K562 (cell line): ENCODE data around the gene ZMYND12. TPM values are rescaled to one million over a fixed set of nuclear protein-coding genes. Genes with fewer than 3 reads are reported as not detected.

ENCODE experiments used
- ATAC-seq: fragments of 200-7000 bp; cut with Tn5 transposase; 3 replicates; pipeline ENCODE4 v1.9.1; 2020; ENCODE audit warnings: moderate library complexity
- BruUV-seq: library from RNA; stranded (reverse); fragments of 400-500 nt; replicated peaks from 2 replicates; lab custom pipeline; 2021; lab: Mats Ljungman, UMichigan
- CTCF ChIA-PET: fragments of 300-600 bp; formaldehyde crosslinking; extraction: SDS; loops from one replicate; lab custom pipeline; 2021; ENCODE audit warnings: low intra/inter-chr PET ratio; lab: Yijun Ruan, JAX
- POLR2A ChIA-PET: fragments of 300-600, 350-650 bp; sonication (Branson Sonifier 250); formaldehyde crosslinking; extraction: SDS; loops from one replicate; lab custom pipeline; 2021; ENCODE audit warnings: antibody characterized with exemption, inconsistent platforms; lab: Yijun Ruan, JAX
- DNase-seq, 4 experiments: peaks; one replicate each; pipeline versions ENCODE4 v3.0.0 to v3.0.0-alpha.2; 2011 to 2018; ENCODE audit warnings: low spot score in 3 of 4, mixed read lengths in 3 of 4; ENCODE audit errors: extremely low read depth in 1 of 4
- FAIRE-seq: peaks from 2 replicates; lab custom pipeline; 2011; peaks lifted over from hg19 to GRCh38; lab: Jason Lieb, UNC
- H2AFZ ChIP-seq: 2 replicates; pipeline ENCODE4 v1.6.0; 2011; ENCODE audit warnings: low read depth, low read length, control low read depth, inconsistent platforms
- H3K27ac ChIP-seq: fragments of 200-600 bp; 3 replicates; pipeline ENCODE4 v1.8.0; 2011; ENCODE audit warnings: low read depth, mild to moderate bottlenecking, control low read depth, inconsistent platforms, low read length, moderate library complexity, mixed read lengths; ENCODE audit errors: extremely low read depth
- H3K27me3 ChIP-seq, 2 experiments: fragments of 300-600 bp in 1 of 2; 2 replicates in 1 of 2; 3 replicates in 1 of 2; pipeline versions ENCODE4 v1.6.0 to v1.8.0; 2011; ENCODE audit warnings: inconsistent platforms in 2 of 2, low read length in 2 of 2, mild to moderate bottlenecking in 1 of 2, mixed read lengths in 1 of 2, moderate library complexity in 1 of 2; ENCODE audit not compliant: control insufficient read depth in 2 of 2, insufficient read depth in 2 of 2
- H3K36me3 ChIP-seq: fragments of 300-600 bp; 3 replicates; pipeline ENCODE4 v1.8.0; 2011; ENCODE audit warnings: mild to moderate bottlenecking, low read length, inconsistent platforms; ENCODE audit not compliant: control insufficient read depth, insufficient read depth
- H3K4me1 ChIP-seq, 2 experiments: fragments of 200-600 bp in 1 of 2; replicated peaks in 1 of 2; 2 replicates in 1 of 2; 3 replicates in 1 of 2; pipeline versions ENCODE4 v1.5.1 to v1.8.0; 2011; ENCODE audit warnings: inconsistent platforms in 2 of 2, low read length in 2 of 2, mild to moderate bottlenecking in 1 of 2, mixed read lengths in 1 of 2, moderate library complexity in 1 of 2; ENCODE audit not compliant: control insufficient read depth in 2 of 2, insufficient read depth in 2 of 2
- H3K4me2 ChIP-seq: 2 replicates; pipeline ENCODE4 v1.6.1; 2011; ENCODE audit warnings: low read length, control low read depth, inconsistent platforms, mixed read lengths; ENCODE audit not compliant: insufficient read depth
- H3K4me3 ChIP-seq: fragments of 200-600 bp; sonication (generic), shearing (Covaris generic); 2 replicates; pipeline ENCODE4 v1.5.1; 2016; ENCODE audit warnings: control low read depth, inconsistent platforms
- H3K79me2 ChIP-seq: fragments of 200-600 bp; 3 replicates; pipeline ENCODE4 v1.8.0; 2011; ENCODE audit warnings: low read length, inconsistent platforms; ENCODE audit not compliant: control insufficient read depth, insufficient read depth
- H3K9ac ChIP-seq, 2 experiments: 2 replicates each; pipeline versions ENCODE4 v1.6.0 to v1.6.1; 2011; ENCODE audit warnings: low read depth in 2 of 2, low read length in 2 of 2, control low read depth in 1 of 2, inconsistent platforms in 1 of 2, mild to moderate bottlenecking in 1 of 2, mixed read lengths in 1 of 2; ENCODE audit not compliant: insufficient read depth in 1 of 2
- H3K9me1 ChIP-seq: one replicate; pipeline ENCODE4 v1.6.0; 2011; ENCODE audit warnings: inconsistent platforms, mild to moderate bottlenecking, low read length, moderate library complexity; ENCODE audit not compliant: control insufficient read depth, insufficient read depth
- H3K9me3 ChIP-seq: replicated peaks from 2 replicates; pipeline ENCODE4 v1.5.1; 2011; ENCODE audit warnings: low read depth, low read length, inconsistent platforms; ENCODE audit not compliant: control insufficient read depth, insufficient read depth
- H4K20me1 ChIP-seq: replicated peaks from 2 replicates; pipeline ENCODE4 v1.6.1; 2011; ENCODE audit warnings: low read length, inconsistent platforms, mixed read lengths; ENCODE audit not compliant: control insufficient read depth, insufficient read depth
- TCF3 ChIP-seq: sonication (generic); formaldehyde crosslinking; IDR thresholded peaks from 2 replicates; pipeline ENCODE4 v1.4.0; 2020; ENCODE audit warnings: mild to moderate bottlenecking, missing genetic modification reagents
- ZNF395 ChIP-seq: fragments of 200-800 bp; sonication (Bioruptor generic); IDR thresholded peaks from 2 replicates; pipeline ENCODE4 v1.6.1; 2017; ENCODE audit warnings: missing genetic modification characterization, missing compliant biosample characterization
- ZNF408 ChIP-seq: fragments of 250-450 bp; sonication (Bioruptor Pico); IDR thresholded peaks from 2 replicates; pipeline ENCODE4 v1.4.0; 2020; ENCODE audit warnings: low read depth, mild to moderate bottlenecking, moderate library complexity
- WGBS: fragments of 100-300 bp; shearing (Covaris generic); methylation state at CpG from one replicate; pipeline ENCODE4 v1.1.6; 2016; ENCODE audit warnings: low coverage, mixed read lengths; ENCODE audit not compliant: insufficient coverage; ENCODE audit errors: missing lambda C conversion rate; 5-methylcytosine and 5-hydroxymethylcytosine counted together
- in situ Hi-C: fragments of 300-500 bp; cut with MboI; formaldehyde crosslinking; loops from 4 replicates; pipeline ENCODE4 v1.15.0; 2018; ENCODE audit warnings: inconsistent platforms, mixed read lengths
- intact Hi-C: fragments of 100-400 bp; cut with micrococcal nuclease; formaldehyde crosslinking; loops from 2 replicates; pipeline ENCODE4 v1.14.2; 2022
- polyA plus RNA-seq, 8 experiments: library from polyadenylated mRNA; depleted of rRNA in 4 of 8; stranded (reverse) in 5 of 8; unstranded in 3 of 8; fragments of >200 nt; fragmentation: Nextera tagmentation in 2 of 8; fragmentation: Illumina TruSeq in 1 of 8; extraction: Ambion mirVana in 2 of 8; extraction: Trizol in 1 of 8; gene quantifications; 2 replicates each; pipeline versions ENCODE4 v1.2.1 to v1.2.3, GENCODE V29; 2011 to 2014; ENCODE audit warnings: inconsistent platforms in 1 of 8, missing spikeins in 1 of 8
- total RNA-seq, 7 experiments: library from RNA; depleted of rRNA in 6 of 7; stranded (reverse); fragments of >200 nt in 6 of 7; fragmentation: Illumina TruSeq in 2 of 7; extraction: Trizol in 2 of 7; gene quantifications; 2 replicates each; pipeline versions ENCODE4 v1.2.1 to v1.2.3, GENCODE V29; 2011 to 2021; ENCODE audit warnings: low replicate concordance in 1 of 7

ZMYND12 gene
- total and polyA plus RNA-seq, 9 of the 15 experiments (the other 6 are each of a cell fraction or from before 2014, with no cell fraction given), result not detected

- FAIRE-seq (no peak), ATAC-seq (no peak), DNase-seq (no peak)
- Histone ChIP-seq H3K9me1 (no peaks in the 10 kb centered on the region), H3K79me2 (peaks cover 10% of the 10 kb centered on the region; the same call in 2 of the 3 replicates), H3K27ac (no peak overlapping the region), H3K4me3 (no peak overlapping the region), H2AFZ (no peak overlapping the region), H3K9ac (no peak overlapping the region), H3K4me1 (peaks cover 0 to 18% of the 10 kb centered on the region in 2 experiments; a peak in 3 of 5 replicates), H4K20me1 (no peaks in the 10 kb centered on the region), H3K36me3 (peaks cover 14% of the 10 kb centered on the region; the same call in 1 of the 3 replicates), H3K9me3 (peaks cover 4% of the 10 kb centered on the region), H3K27me3 (peaks cover 0 to 5% of the 10 kb centered on the region in 2 experiments; a peak in 2 of 5 replicates), H3K4me2 (no peak overlapping the region)
- no TSS peak for BruUV-seq
- no peak for TF ChIP-seq TCF3
- intact Hi-C loops, result no loop called here
- POLR2A ChIA-PET, result interaction anchor here (1.1 kb wide), 1 partner anchor 15 kb away, joined by 3 read pairs; no protein-coding TSS in a partner anchor
- 42% methylated on average over 5 of the region's 5 CpGs for WGBS
- CTCF ChIA-PET, result no interaction called here
- in situ Hi-C loops, result no loop called here
These were observed 1.4 kb downstream of the ZMYND12 start for GRCh38 chr1:42454403-42454802.

- no peak for FAIRE-seq
- no peak for TF ChIP-seq ZNF408
- no peak for TF ChIP-seq ZNF395 (CRISPR knock-in tag)
These were observed 2.4 kb downstream of the ZMYND12 start for GRCh38 chr1:42453386-42453785.

More at GRCh38 chr1:42453386-42453785, 2.4 kb downstream of the ZMYND12 start:
- Histone ChIP-seq H3K9me1 (no peaks in the 10 kb centered on the region), H4K20me1 (no peaks in the 10 kb centered on the region), H3K36me3 (peaks cover 7% of the 10 kb centered on the region; the same call in 1 of the 3 replicates), H3K4me2 (no peak overlapping the region), H3K27me3 (peaks cover 0 to 6% of the 10 kb centered on the region in 2 experiments; a peak in 2 of 5 replicates), H3K79me2 (peaks cover 10% of the 10 kb centered on the region; the same call in 2 of the 3 replicates), H3K9me3 (peaks cover 4% of the 10 kb centered on the region), H3K27ac (no peak overlapping the region), H3K4me1 (peaks cover 0 to 18% of the 10 kb centered on the region in 2 experiments; a peak in 3 of 5 replicates), H3K4me3 (no peak overlapping the region), H2AFZ (no peak overlapping the region), H3K9ac (no peak overlapping the region)
- ATAC-seq (no peak), DNase-seq (no peak)
- in situ Hi-C loops, result no loop called here
- intact Hi-C loops, result no loop called here
- POLR2A ChIA-PET, result no interaction called here
- 0% methylated on average over 4 of the region's 4 CpGs for WGBS
- CTCF ChIA-PET, result interaction anchor here (0.5 kb wide), 1 partner anchor 1032 kb away, joined by 3 read pairs; no protein-coding TSS in a partner anchor
- BruUV-seq, result no TSS peak
